Measurements from ENCODE around the gene GPR22. TPM values are rescaled to one million over a fixed set of nuclear protein-coding genes. Genes with fewer than 3 reads are reported as not detected.

The GPR22 gene
- total and polyA plus RNA-seq, 10 of the 15 experiments (the other 5 are each of a cell fraction or from before 2014, with no cell fraction given), result 0.11 to 0.71 (median 0.47) TPM; not detected in 6

GRCh38 chr7:107468824-107469223 lies 1.0 kb upstream of the GPR22 start:
- SMC1A ChIA-PET (ENCODE audit: uncharacterized antibody, unreplicated experiment), result interaction anchor here (1.1 kb wide), 1 partner anchor 11 kb away, joined by 3 read pairs; no protein-coding TSS in a partner anchor
- Histone ChIP-seq H3K4me3 (no peak overlapping the region), H3K27ac (ENCODE audit: control insufficient read depth, insufficient read depth) (no peak overlapping the region), H2AFZ (ENCODE audit: control insufficient read depth, low read depth, low read length) (no peak overlapping the region), H3K79me2 (ENCODE audit: control insufficient read depth, insufficient read depth, low read length) (no peaks in the 10 kb centered on the region), H3K4me1 (ENCODE audit: control insufficient read depth, insufficient read depth, low read length) (no peaks in the 10 kb centered on the region), H4K20me1 (ENCODE audit: control insufficient read depth, insufficient read depth) (no peaks in the 10 kb centered on the region), H3K9ac (ENCODE audit: control insufficient read depth, insufficient read depth, low read length) (no peak overlapping the region), H3K4me2 (ENCODE audit: control insufficient read depth, insufficient read depth) (no peak overlapping the region), H3K36me3 (ENCODE audit: control insufficient read depth in 2 of 2, insufficient read depth in 2 of 2, low read length in 1 of 2) (no peaks in the 10 kb centered on the region), H3K9me3 (replicated peaks; ENCODE audit: control insufficient read depth, insufficient read depth, low read length) (no peaks in the 10 kb centered on the region), H3K27me3 (replicated peaks in 1 of 2; ENCODE audit: control insufficient read depth in 2 of 2, insufficient read depth in 2 of 2, low read length in 1 of 2) (no peaks in the 10 kb centered on the region)
- RAD21 ChIA-PET (ENCODE audit: unreplicated experiment), result no interaction called here
- BruUV-seq (replicated peaks), result no TSS peak
- DNase-seq (ENCODE audit: low read depth, low spot score) (no peak), FAIRE-seq (no peak), ATAC-seq (no peak)
- 100% methylated on average over 1 of the region's 1 CpG for WGBS (ENCODE audit: insufficient coverage, insufficient replicate concordance, low lambda C conversion rate, missing lambda C conversion rate)
- in situ Hi-C loops (cut with MboI), result no loop called here
- intact Hi-C loops (cut with micrococcal nuclease; ENCODE audit: unreplicated experiment), result no loop called here
- POLR2A ChIA-PET, result no interaction called here
- CTCF ChIA-PET, result interaction anchor here (1.2 kb wide), 1 partner anchor 27 kb away, joined by 3 read pairs; no protein-coding TSS in a partner anchor
- TF ChIP-seq ZBTB4 (CRISPR knock-in tag; IDR thresholded peaks at IDR 0.05) (no peak), ATF2 (IDR thresholded peaks at IDR 0.05; ENCODE audit: low read length) (no peak), SPI1 (IDR thresholded peaks at IDR 0.05; ENCODE audit: borderline replicate concordance, insufficient read depth, low read depth, low read length) (no peak), MTA2 (IDR thresholded peaks at IDR 0.05; ENCODE audit: low read depth) (no peak), EED (IDR thresholded peaks at IDR 0.05; ENCODE audit: low read depth) (no peak), CTCF (IDR thresholded peaks at IDR 0.05 in 2 of 3, conservative IDR thresholded peaks at IDR 0.05 in 1 of 3; ENCODE audit: control insufficient read depth in 2 of 3, extremely low read depth in 1 of 3, insufficient read depth in 1 of 3, low read depth in 3 of 3, low read length in 3 of 3) (no peak), TARDBP (IDR thresholded peaks at IDR 0.05; ENCODE audit: borderline replicate concordance) (no peak), MYB (IDR thresholded peaks at IDR 0.05; ENCODE audit: borderline replicate concordance, low read depth, low read length) (no peak), ZNF622 (IDR thresholded peaks at IDR 0.05) (no peak), CEBPZ (IDR thresholded peaks at IDR 0.05; ENCODE audit: low read depth, low read length) (no peak), RAD51 (IDR thresholded peaks at IDR 0.05) (no peak), TAF1 (IDR thresholded peaks at IDR 0.05; ENCODE audit: borderline replicate concordance, low read depth, low read length) (no peak), ELK1 (IDR thresholded peaks at IDR 0.05; ENCODE audit: low read depth, low read length) (no peak)

Data from GM12878 (cell line).